Breast epithelium (tissue), 4 donors: ENCODE measurements around the gene ZNF579. TPM values are rescaled to one million over a fixed set of nuclear protein-coding genes. Genes with fewer than 3 reads are reported as not detected.

Source experiments
- DNase-seq, 2 donors: peaks; one replicate each; pipeline ENCODE4 v3.0.0-alpha.2; 2019; ENCODE audit warnings: low spot score in 2 of 2
- H3K27ac ChIP-seq, 2 donors: fragments of 200-600 bp; sonication (generic) in 1 of 2; one replicate each; pipeline ENCODE4 v1.5.1; 2016 to 2019; ENCODE audit warnings: mild to moderate bottlenecking in 1 of 2
- H3K27me3 ChIP-seq, 2 donors: fragments of 200-600 bp; sonication (generic) in 1 of 2; one replicate each; pipeline versions ENCODE4 v1.5.1 to v1.6.0; 2017 to 2019; ENCODE audit warnings: control low read depth in 1 of 2, mild to moderate bottlenecking in 1 of 2
- H3K36me3 ChIP-seq: fragments of 200-600 bp; one replicate; pipeline ENCODE4 v1.5.1; 2019
- H3K4me1 ChIP-seq, 2 donors: fragments of 200-600 bp; sonication (generic); one replicate each; pipeline ENCODE4 v1.5.1; 2016 to 2019; ENCODE audit warnings: control low read depth in 1 of 2
- H3K4me3 ChIP-seq, 3 donors: fragments of 200-600 bp; sonication (generic); 1 replicate in 2 of 3; 2 replicates in 1 of 3; pipeline ENCODE4 v1.5.1; 2016 to 2019; ENCODE audit warnings: mild to moderate bottlenecking in 3 of 3, moderate library complexity in 2 of 3
- H3K9me3 ChIP-seq, 2 donors: fragments of 200-600 bp; sonication (generic) in 1 of 2; one replicate each; pipeline ENCODE4 v1.5.1; 2016 to 2019; ENCODE audit warnings: control low read depth in 1 of 2
- POLR2A ChIP-seq: fragments of 450-650 bp; IDR thresholded peaks from one replicate; pipeline ENCODE4 v1.6.1; 2016; ENCODE audit warnings: antibody characterized with exemption, mild to moderate bottlenecking, moderate library complexity
- POLR2AphosphoS5 ChIP-seq, 3 donors: sonication (generic); formaldehyde crosslinking; IDR thresholded peaks; one replicate each; pipeline ENCODE4 v1.6.1; 2017; ENCODE audit warnings: antibody characterized with exemption in 3 of 3
- intact Hi-C: fragments of 100-400 bp; cut with DNase I; formaldehyde crosslinking; loops from one replicate; pipeline ENCODE4 v1.15.1; 2023; ENCODE audit warnings: low total_unique reads
- total RNA-seq, 3 donors: library from RNA; depleted of rRNA; stranded (reverse); fragments of >200 nt; gene quantifications; one replicate each; pipeline ENCODE4 v1.1.0, GENCODE V29; 2016
- TF ChIP-seq, protein P1 (sequence below), 3 donors: fragments of 450-650 bp; IDR thresholded peaks; one replicate each; pipeline ENCODE4 v1.5.1; 2016 to 2017; ENCODE audit warnings: antibody characterized with exemption in 3 of 3, mild to moderate bottlenecking in 3 of 3, moderate library complexity in 3 of 3

Gene ZNF579
- total RNA-seq, 3 donors from 2014 or later, result 1.6 to 2.3 (median 1.6) TPM

DNA sequence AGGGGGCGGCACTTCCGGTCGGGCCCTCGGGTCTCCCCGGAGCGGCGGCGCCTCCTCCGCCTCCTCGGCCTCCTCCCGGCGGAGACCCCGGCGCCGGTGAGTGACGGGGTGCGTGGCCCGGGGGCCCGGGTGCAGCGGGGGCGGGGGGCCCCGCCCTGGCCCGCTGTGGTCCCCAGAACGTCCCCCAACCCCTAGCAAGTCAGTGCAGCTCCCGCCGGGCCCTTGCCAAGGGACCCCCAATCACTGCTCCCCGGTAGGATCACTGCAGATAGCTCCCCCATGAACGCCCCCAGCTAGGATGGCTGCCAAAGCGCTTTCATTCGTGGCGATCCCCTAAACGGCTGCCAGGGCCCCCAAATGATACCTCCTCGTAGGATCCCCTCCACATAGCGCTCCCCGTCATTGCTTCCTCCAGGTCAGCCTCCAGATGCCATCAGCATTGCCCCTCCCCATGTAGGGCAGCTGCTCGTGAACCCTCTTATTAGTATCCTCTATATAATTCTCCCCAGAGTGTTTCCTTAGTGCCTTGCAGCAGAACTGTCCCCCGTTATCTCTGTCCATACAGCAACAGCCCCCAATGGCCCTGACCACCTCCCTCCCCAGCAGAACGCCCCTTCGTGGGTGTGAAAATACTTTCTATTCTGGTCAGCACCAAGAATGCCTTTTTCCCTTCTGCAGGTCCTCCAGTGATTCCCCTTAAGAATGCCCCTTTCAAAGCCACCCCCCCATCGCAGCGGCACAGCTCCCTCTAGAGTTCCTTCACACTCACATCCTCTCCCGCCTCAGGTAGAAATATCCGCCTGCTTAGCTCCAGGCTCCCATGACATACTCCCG lies 25.2 kb upstream of the ZNF579 start, which contains the start of gene ZNF865:
TSS of gene ZNF865 (plus strand) at position 11 of the 834 bp plus-strand sequence. CDS start 7,972 bp downstream, outside the sequence.
- Histone ChIP-seq H3K27ac (peak within 1 kb of the TSS; percentile 93 to 98), H3K27me3 (no peaks in the 10 kb centered on the region), H3K4me1 (peaks cover 0 to 6% of the 10 kb centered on the region in 2 donors), H3K36me3 (no peaks in the 10 kb centered on the region), H3K9me3 (no peaks in the 10 kb centered on the region), H3K4me3 (peak within 1 kb of the TSS; percentile 88 to 91 (median 91))
- intact Hi-C loops, result no loop called here
- peak; percentile 57 to 72 for DNase-seq
- TF ChIP-seq, protein P1, sequence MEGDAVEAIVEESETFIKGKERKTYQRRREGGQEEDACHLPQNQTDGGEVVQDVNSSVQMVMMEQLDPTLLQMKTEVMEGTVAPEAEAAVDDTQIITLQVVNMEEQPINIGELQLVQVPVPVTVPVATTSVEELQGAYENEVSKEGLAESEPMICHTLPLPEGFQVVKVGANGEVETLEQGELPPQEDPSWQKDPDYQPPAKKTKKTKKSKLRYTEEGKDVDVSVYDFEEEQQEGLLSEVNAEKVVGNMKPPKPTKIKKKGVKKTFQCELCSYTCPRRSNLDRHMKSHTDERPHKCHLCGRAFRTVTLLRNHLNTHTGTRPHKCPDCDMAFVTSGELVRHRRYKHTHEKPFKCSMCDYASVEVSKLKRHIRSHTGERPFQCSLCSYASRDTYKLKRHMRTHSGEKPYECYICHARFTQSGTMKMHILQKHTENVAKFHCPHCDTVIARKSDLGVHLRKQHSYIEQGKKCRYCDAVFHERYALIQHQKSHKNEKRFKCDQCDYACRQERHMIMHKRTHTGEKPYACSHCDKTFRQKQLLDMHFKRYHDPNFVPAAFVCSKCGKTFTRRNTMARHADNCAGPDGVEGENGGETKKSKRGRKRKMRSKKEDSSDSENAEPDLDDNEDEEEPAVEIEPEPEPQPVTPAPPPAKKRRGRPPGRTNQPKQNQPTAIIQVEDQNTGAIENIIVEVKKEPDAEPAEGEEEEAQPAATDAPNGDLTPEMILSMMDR (IDR thresholded peaks at IDR 0.05), result peak in 2 of 3 donors; percentile 58 to 59
- TF ChIP-seq POLR2AphosphoS5 (IDR thresholded peaks at IDR 0.05), result no peak
- no peak for TF ChIP-seq POLR2A

- no peaks in the 10 kb centered on the region for H3K36me3 ChIP-seq
- peak overlapping the region; percentile 88 to 91 (median 91) for H3K4me3 ChIP-seq
- peak overlapping the region; percentile 93 to 98 for H3K27ac ChIP-seq
- H3K9me3 ChIP-seq, result no peaks in the 10 kb centered on the region
- no peaks in the 10 kb centered on the region for H3K27me3 ChIP-seq
- peak; percentile 96 for DNase-seq
- intact Hi-C loops, result no loop called here
- H3K4me1 ChIP-seq, result peaks cover 0 to 6% of the 10 kb centered on the region in 2 donors
- TF ChIP-seq, protein P1 (IDR thresholded peaks at IDR 0.05), result no peak
- peak; percentile 22 to 49 (median 42) for TF ChIP-seq POLR2AphosphoS5 (IDR thresholded peaks at IDR 0.05)
Observed at GRCh38 chr19:55605207-55605636, 24.6 kb upstream of the ZNF579 start.

DNA sequence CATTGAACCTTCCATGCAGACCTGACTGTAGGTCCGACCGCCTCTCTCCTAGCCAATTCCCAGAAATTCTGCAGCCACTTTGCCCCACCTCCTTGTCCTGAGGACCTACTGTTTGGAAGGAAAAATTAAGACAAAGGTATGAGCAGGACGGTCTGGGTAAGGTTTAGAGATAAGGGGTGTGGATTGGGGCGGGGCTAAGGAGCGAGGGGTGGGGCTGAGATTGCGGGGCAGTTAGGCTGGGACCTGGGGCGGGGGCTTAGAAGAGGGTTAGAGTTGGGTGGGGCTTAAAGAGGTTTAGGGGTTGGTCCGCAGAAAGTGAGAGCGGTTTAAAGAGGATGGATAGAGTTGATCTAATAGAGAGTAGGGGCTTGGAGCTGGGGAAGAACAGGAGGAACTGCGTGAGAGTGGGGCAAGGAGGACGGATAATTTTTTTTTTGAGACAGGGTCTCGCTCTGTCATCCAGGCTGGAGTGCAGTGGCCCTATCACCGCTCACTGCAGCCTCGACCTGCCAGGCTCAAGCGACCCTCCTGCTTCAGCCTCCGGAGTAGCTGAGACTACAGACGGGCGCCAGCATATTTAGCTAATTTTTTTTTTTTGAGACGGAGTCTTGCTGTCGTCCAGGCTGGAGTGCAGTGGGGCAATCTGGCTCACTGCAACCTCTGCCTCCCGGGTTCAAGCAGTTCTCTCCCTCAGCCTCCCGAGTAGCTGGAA lies 23.1 kb upstream of the ZNF579 start:
- peak overlapping the region in 2 of 3 donors; percentile 88 to 91 for H3K4me3 ChIP-seq
- H3K36me3 ChIP-seq, result no peaks in the 10 kb centered on the region
- TF ChIP-seq POLR2A (no peak), POLR2AphosphoS5 (IDR thresholded peaks at IDR 0.05) (no peak)
- TF ChIP-seq, protein P1 (IDR thresholded peaks at IDR 0.05), result no peak
- peak overlapping the region; percentile 93 to 98 for H3K27ac ChIP-seq
- peaks cover 0 to 6% of the 10 kb centered on the region in 2 donors for H3K4me1 ChIP-seq
- no peak for DNase-seq
- no peaks in the 10 kb centered on the region for H3K9me3 ChIP-seq
- intact Hi-C loops, result no loop called here
- no peaks in the 10 kb centered on the region for H3K27me3 ChIP-seq

DNA sequence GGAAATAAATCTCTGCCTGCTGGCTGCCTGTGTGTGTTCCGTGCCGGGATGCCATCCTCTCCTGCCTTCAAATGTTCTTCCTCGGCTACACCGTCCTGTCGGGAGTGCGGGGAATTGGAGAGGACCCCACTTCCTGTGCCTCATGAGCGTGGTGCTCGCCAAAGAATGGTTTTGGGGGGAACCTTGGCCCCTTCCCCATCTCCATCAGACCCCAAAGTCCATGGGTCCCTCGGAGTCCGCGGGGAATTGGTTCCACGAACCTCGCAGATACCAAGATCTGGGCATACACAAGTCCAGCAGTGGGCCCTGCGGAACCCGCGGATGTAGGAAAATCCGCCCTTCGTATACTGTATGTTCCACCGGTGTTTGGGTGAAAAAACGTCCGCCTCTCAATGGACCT lies 22.5 kb upstream of the ZNF579 start:
- intact Hi-C loops, result no loop called here
- peaks cover 0 to 6% of the 10 kb centered on the region in 2 donors for H3K4me1 ChIP-seq
- no peak for TF ChIP-seq POLR2A
- TF ChIP-seq POLR2AphosphoS5 (IDR thresholded peaks at IDR 0.05), result no peak
- TF ChIP-seq, protein P1 (IDR thresholded peaks at IDR 0.05), result no peak

More for the DNA sequence above, 22.5 kb upstream of the ZNF579 start:
- H3K27ac ChIP-seq, result peak overlapping the region in 1 of 2 donors; percentile 23
- no peaks in the 10 kb centered on the region for H3K9me3 ChIP-seq
- no peaks in the 10 kb centered on the region for H3K27me3 ChIP-seq
- DNase-seq, result no peak
- H3K4me3 ChIP-seq, result no peak overlapping the region
- H3K36me3 ChIP-seq, result no peaks in the 10 kb centered on the region
